ENCODE results near the gene IRAK2.

IRAK2 gene

DNA sequence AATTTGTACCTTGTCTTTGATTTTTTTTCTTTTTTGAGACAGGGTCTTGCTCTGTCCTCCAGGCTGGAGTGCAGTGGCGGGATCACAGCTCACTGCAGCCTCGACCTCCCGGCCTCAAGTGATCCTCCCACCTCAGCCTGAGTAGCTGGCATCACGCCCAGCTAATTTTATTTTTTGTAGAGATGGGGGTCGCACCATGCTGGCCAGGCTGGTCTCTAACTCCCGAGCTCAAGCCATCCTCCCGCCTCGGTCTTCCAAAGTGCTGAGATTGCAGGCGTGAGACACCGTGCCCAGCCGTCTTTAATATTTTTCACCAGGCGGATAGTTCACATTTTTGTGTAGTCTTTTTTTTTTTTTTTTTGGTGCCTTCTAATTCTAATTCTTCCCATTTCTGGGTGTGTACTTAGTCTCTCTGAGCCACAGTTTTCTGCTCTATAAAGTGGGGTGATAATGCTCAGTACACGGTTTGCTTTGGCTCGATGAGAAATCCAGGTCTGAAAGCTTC, 83.0 kb downstream of the IRAK2 start:
- peaks cover 19% of the 10 kb centered on the region for H3K4me1 ChIP-seq (ENCODE audit: insufficient read depth, low read length)
- peaks cover 12% of the 10 kb centered on the region for H3K36me3 ChIP-seq (ENCODE audit: insufficient read depth, low read length)
- no peaks in the 10 kb centered on the region for H3K27me3 ChIP-seq (ENCODE audit: insufficient read depth, low read length)
- H3K4me3 ChIP-seq (ENCODE audit: low read length) = peak overlapping the region; percentile 63
- H2AFZ ChIP-seq (ENCODE audit: low read depth, low read length) = peak overlapping the region; percentile 80
- peaks cover 2% of the 10 kb centered on the region for H3K9me3 ChIP-seq (ENCODE audit: low read length)

DNA sequence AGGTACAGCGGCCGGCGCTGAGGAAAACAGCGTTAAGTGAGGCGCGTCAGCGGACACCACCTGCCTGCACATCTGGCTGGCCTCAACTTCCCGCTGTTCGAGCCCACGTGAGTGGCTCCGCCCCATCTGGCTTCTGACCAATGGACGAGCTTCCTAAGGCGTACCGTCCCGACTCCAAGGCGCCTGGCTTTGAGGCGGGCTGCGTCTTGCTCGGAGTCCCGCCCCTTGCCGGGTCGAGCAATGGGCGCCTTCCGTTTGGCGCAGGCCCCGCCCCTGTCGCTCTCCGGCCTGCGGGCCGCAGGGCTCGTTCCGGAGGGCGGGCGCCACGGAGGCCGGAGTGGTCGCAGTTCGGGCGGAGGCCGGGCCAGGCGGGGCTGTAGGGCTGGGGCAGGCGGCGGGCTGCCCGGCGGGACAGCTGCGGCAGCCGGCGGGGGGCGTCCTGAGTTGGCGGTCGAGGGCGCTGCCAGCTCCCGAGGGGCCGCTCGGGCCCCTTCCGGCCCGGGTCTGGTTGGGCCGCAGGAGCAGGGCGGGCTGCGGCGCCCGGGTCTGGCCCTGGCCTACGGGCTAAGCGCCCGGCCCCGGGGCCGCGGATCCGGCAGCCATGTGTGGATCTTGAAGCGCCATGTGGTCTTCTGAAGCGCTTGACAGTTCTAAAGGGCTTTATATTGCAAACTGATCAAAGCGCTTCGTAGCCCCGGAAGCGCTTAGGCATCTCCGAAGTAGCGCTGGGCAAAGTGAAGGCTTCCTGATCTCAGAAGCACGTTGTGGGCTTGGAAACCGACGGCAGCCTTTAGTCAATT, 83.7 kb downstream of the IRAK2 start, which contains the start of gene TATDN2:
Gene TATDN2 (plus strand): TSS at position 276 of the 800 bp plus-strand sequence. CDS start 742 bp downstream, outside the sequence.
- H2AFZ ChIP-seq (ENCODE audit: low read depth, low read length) = peak within 1 kb of the TSS; percentile 80
- H3K9me3 ChIP-seq (ENCODE audit: low read length) = peaks cover 2% of the 10 kb centered on the region
- H3K36me3 ChIP-seq (ENCODE audit: insufficient read depth, low read length) = peaks cover 17% of the 10 kb centered on the region
- no peaks in the 10 kb centered on the region for H3K27me3 ChIP-seq (ENCODE audit: insufficient read depth, low read length)
- H3K4me1 ChIP-seq (ENCODE audit: insufficient read depth, low read length) = peaks cover 19% of the 10 kb centered on the region
- peak within 1 kb of the TSS; percentile 63 for H3K4me3 ChIP-seq (ENCODE audit: low read length)

DNA sequence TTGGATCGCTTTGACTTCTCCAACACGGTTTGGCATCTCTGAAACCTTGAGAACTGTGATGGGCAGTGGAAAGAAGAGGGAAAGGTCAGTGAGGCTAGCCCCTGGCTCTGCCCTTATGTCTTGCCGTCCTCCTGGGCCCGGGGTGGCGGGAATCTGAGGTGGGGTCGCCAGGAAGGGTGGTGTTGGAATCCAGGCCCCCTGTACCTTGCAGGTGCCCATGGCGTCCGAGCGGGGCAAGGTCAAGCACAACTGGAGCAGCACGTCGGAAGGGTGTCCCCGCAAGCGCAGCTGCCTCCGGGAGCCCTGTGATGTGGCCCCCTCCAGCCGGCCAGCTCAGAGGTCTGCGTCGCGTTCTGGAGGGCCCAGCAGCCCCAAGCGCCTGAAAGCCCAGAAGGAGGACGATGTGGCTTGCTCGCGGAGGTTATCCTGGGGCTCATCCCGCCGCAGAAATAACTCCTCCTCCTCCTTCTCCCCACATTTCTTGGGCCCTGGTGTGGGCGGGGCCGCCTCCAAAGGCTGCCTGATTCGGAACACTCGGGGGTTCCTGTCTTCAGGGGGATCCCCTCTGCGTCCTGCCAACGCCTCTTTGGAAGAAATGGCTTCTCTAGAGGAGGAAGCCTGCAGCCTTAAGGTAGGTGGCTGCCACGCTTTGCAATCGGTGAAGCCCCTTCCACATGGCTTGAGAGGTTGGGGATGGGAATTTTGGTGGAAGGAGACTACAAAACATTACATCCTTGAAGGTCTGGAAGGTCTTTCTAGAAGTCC, 84.4 kb downstream of the IRAK2 start:
- peak overlapping the region; percentile 63 for H3K4me3 ChIP-seq (ENCODE audit: low read length)
- H3K36me3 ChIP-seq (ENCODE audit: insufficient read depth, low read length) = peaks cover 25% of the 10 kb centered on the region
- H2AFZ ChIP-seq (ENCODE audit: low read depth, low read length) = peak overlapping the region; percentile 80
- H3K27me3 ChIP-seq (ENCODE audit: insufficient read depth, low read length) = no peaks in the 10 kb centered on the region
- H3K4me1 ChIP-seq (ENCODE audit: insufficient read depth, low read length) = peaks cover 19% of the 10 kb centered on the region
- H3K9me3 ChIP-seq (ENCODE audit: low read length) = peaks cover 2% of the 10 kb centered on the region

DNA sequence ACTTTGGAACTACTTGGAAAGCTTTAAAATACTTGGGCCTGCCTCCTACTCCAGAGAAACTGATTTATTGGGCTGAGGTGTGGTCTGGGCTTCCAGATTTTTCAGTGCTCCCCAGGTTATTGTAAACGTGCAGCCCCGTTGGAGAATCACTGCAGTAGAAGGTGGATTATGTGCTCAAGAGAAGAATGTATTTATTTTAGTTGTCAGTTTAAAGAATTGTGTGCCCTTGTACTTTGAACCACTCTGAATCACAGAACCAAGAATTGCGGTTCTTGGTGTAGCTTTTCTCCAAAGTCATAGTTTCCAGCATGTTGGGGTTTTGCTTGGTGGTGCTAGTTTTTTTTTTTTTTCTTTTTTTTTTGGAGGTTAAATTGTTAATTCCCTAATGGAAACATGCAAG, 85.1 kb downstream of the IRAK2 start:
- Histone ChIP-seq H3K36me3 (ENCODE audit: insufficient read depth, low read length) (peaks cover 31% of the 10 kb centered on the region), H3K9me3 (ENCODE audit: low read length) (peaks cover 2% of the 10 kb centered on the region), H2AFZ (ENCODE audit: low read depth, low read length) (peak overlapping the region; percentile 80), H3K27me3 (ENCODE audit: insufficient read depth, low read length) (no peaks in the 10 kb centered on the region), H3K4me3 (ENCODE audit: low read length) (peak overlapping the region; percentile 63), H3K4me1 (ENCODE audit: insufficient read depth, low read length) (peaks cover 19% of the 10 kb centered on the region)

DNA sequence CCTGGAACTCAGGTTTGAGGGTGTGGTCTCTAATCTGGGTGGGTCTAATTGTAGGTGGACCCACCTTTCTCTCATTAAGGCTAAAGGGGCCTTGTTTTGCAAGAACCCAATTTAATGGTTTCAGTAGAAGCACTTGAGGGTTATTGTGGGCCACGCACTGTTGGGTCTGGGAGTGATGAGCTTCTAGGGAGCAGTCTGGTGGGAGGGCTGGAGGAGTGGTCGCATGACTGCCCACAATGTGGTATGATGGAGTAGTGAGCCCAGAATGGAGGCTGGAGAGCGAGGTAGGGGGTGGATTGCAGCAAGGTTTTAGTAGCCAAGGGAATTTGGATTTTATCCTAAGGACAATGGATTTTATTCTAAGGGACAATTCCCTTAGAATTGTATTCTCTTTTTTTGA, 86.3 kb downstream of the IRAK2 start:
- Histone ChIP-seq H3K36me3 (ENCODE audit: insufficient read depth, low read length) (peaks cover 36% of the 10 kb centered on the region), H2AFZ (ENCODE audit: low read depth, low read length) (no peak overlapping the region), H3K9me3 (ENCODE audit: low read length) (peaks cover 2% of the 10 kb centered on the region), H3K4me3 (ENCODE audit: low read length) (no peak overlapping the region), H3K27me3 (ENCODE audit: insufficient read depth, low read length) (no peaks in the 10 kb centered on the region), H3K4me1 (ENCODE audit: insufficient read depth, low read length) (peaks cover 19% of the 10 kb centered on the region)

DNA sequence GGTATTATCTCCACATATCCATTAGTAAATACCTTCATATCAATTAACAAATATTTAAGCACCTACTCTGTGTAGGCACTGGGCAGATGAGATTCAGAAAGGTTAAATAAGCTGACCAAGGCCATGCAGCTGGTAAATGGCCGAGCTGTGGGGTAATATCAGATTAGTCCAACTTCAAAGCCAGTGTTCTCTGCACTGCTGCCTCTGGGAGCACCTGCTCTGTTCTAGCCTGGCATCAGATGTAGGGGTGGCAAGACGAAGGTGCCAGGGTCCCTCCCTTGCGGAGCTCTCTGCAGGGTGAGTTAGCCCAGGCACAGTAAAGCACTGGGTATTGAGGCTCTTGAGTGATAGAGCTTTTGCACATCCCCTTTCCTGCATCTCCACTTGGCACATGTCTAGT, 89.0 kb downstream of the IRAK2 start:
- Histone ChIP-seq H3K4me3 (ENCODE audit: low read length) (no peak overlapping the region), H2AFZ (ENCODE audit: low read depth, low read length) (no peak overlapping the region), H3K9me3 (ENCODE audit: low read length) (peaks cover 2% of the 10 kb centered on the region), H3K36me3 (ENCODE audit: insufficient read depth, low read length) (peaks cover 41% of the 10 kb centered on the region), H3K4me1 (ENCODE audit: insufficient read depth, low read length) (peaks cover 19% of the 10 kb centered on the region), H3K27me3 (ENCODE audit: insufficient read depth, low read length) (no peaks in the 10 kb centered on the region)

DNA sequence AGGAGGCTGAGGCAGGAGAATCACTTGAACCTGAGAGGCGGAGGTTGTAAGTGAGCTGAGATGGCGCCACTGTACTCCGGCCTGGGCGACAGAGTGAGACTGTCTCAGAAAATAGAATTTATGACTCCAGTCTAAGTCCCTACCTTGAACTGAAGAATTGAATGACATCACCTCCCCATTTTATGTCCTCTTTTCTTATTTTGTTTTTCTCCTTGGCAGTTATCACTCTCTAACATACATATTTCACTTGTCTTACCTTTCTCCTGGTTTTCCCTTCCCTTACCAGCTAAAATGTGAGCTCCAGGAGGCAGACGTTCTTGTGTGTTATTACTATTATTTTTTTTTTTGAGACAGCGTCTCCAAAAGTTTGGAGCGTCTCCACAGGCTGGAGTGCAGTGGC, 91.1 kb downstream of the IRAK2 start:
- H3K4me1 ChIP-seq (ENCODE audit: insufficient read depth, low read length) = peaks cover 3% of the 10 kb centered on the region
- no peak overlapping the region for H3K4me3 ChIP-seq (ENCODE audit: low read length)
- no peaks in the 10 kb centered on the region for H3K27me3 ChIP-seq (ENCODE audit: insufficient read depth, low read length)
- peaks cover 54% of the 10 kb centered on the region for H3K36me3 ChIP-seq (ENCODE audit: insufficient read depth, low read length)
- H3K9me3 ChIP-seq (ENCODE audit: low read length) = peaks cover 2% of the 10 kb centered on the region
- H2AFZ ChIP-seq (ENCODE audit: low read depth, low read length) = no peak overlapping the region

DNA sequence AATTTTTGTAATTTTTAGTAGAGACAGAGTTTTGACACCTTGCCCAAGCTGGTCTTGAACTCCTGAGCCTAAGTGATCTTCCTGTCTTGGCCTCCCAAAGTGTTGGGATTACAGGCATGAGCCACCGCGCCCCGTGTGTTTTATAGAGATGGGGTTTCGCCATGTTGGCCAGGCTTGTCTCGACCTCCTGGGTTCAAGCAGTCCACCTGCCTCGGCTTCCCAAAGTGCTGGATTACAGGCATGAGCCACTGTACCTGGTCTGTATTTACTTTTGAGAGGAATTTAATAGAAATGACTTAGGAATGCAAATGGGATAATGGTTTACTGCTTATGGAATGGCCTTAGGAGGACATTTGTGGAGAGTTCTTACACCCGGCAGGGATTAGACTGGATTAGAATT, 94.3 kb downstream of the IRAK2 start:
- no peaks in the 10 kb centered on the region for H3K4me1 ChIP-seq (ENCODE audit: insufficient read depth, low read length)
- peaks cover 48% of the 10 kb centered on the region for H3K36me3 ChIP-seq (ENCODE audit: insufficient read depth, low read length)
- H3K4me3 ChIP-seq (ENCODE audit: low read length) = no peak overlapping the region
- H3K27me3 ChIP-seq (ENCODE audit: insufficient read depth, low read length) = no peaks in the 10 kb centered on the region
- H2AFZ ChIP-seq (ENCODE audit: low read depth, low read length) = no peak overlapping the region
- H3K9me3 ChIP-seq (ENCODE audit: low read length) = no peaks in the 10 kb centered on the region

DNA sequence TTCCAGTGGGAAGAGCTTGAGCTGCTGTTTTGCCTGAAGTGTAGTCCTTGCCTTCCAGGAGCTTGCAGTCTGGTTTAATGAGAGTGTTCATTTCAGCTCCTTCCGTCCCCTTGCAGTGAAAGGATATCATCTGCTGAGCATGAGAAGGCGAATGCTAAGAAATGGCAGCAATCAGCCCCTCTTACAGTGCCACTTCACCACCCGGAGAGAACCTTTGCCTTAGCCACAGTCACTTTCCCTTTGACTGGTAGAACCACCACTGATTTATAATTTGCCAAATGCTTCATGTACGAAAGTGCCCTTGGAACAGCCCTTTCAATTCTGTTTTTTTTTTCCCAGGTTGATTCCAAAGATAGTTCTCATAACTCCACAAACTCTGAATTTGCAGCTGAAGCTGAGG, 95.1 kb downstream of the IRAK2 start:
- no peaks in the 10 kb centered on the region for H3K9me3 ChIP-seq (ENCODE audit: low read length)
- H3K4me1 ChIP-seq (ENCODE audit: insufficient read depth, low read length) = no peaks in the 10 kb centered on the region
- no peak overlapping the region for H2AFZ ChIP-seq (ENCODE audit: low read depth, low read length)
- H3K36me3 ChIP-seq (ENCODE audit: insufficient read depth, low read length) = peaks cover 41% of the 10 kb centered on the region
- H3K4me3 ChIP-seq (ENCODE audit: low read length) = no peak overlapping the region
- no peaks in the 10 kb centered on the region for H3K27me3 ChIP-seq (ENCODE audit: insufficient read depth, low read length)

DNA sequence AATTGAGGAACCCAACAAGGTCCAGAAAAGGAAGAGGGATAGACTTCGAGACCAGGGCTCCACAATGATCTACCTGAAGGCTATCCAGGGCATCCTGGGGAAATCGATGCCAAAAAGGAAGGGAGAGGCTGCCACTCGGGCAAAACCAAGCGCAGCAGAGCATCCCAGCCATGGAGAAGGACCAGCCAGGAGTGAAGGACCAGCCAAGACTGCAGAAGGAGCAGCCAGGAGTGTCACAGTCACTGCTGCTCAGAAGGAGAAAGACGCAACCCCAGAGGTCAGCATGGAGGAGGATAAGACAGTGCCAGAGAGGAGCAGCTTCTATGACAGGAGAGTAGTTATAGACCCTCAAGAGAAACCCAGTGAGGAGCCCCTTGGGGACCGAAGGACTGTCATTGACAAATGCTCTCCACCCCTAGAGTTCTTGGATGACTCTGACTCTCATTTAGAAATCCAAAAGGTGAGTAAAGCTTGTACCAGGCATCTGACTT, 95.5 kb downstream of the IRAK2 start:
- Histone ChIP-seq H3K27me3 (ENCODE audit: insufficient read depth, low read length) (no peaks in the 10 kb centered on the region), H3K4me1 (ENCODE audit: insufficient read depth, low read length) (no peaks in the 10 kb centered on the region), H3K36me3 (ENCODE audit: insufficient read depth, low read length) (peaks cover 41% of the 10 kb centered on the region), H3K4me3 (ENCODE audit: low read length) (no peak overlapping the region), H3K9me3 (ENCODE audit: low read length) (no peaks in the 10 kb centered on the region), H2AFZ (ENCODE audit: low read depth, low read length) (no peak overlapping the region)

DNA sequence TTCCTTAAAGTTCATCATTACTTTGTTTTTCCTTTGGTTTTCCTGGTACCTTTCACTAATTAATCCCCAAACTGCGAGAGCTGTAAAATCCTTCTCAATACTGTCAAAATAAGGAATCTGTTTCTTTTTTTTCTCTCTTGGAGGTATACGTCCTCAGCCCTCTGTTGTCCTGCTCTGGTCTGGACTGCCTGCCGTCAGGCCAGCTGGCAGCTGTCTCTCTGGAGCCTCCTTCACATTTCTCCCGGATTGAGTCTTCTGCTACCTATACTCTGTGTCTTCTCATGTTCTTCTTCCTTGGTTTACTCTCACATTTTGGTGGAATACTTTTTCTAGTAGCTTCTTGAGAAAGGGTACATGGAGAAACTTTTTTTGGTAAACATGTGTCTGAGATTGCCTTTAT, 97.3 kb downstream of the IRAK2 start:
- no peak overlapping the region for H2AFZ ChIP-seq (ENCODE audit: low read depth, low read length)
- H3K27me3 ChIP-seq (ENCODE audit: insufficient read depth, low read length) = no peaks in the 10 kb centered on the region
- H3K4me3 ChIP-seq (ENCODE audit: low read length) = no peak overlapping the region
- H3K4me1 ChIP-seq (ENCODE audit: insufficient read depth, low read length) = no peaks in the 10 kb centered on the region
- peaks cover 45% of the 10 kb centered on the region for H3K36me3 ChIP-seq (ENCODE audit: insufficient read depth, low read length)
- H3K9me3 ChIP-seq (ENCODE audit: low read length) = no peaks in the 10 kb centered on the region

DNA sequence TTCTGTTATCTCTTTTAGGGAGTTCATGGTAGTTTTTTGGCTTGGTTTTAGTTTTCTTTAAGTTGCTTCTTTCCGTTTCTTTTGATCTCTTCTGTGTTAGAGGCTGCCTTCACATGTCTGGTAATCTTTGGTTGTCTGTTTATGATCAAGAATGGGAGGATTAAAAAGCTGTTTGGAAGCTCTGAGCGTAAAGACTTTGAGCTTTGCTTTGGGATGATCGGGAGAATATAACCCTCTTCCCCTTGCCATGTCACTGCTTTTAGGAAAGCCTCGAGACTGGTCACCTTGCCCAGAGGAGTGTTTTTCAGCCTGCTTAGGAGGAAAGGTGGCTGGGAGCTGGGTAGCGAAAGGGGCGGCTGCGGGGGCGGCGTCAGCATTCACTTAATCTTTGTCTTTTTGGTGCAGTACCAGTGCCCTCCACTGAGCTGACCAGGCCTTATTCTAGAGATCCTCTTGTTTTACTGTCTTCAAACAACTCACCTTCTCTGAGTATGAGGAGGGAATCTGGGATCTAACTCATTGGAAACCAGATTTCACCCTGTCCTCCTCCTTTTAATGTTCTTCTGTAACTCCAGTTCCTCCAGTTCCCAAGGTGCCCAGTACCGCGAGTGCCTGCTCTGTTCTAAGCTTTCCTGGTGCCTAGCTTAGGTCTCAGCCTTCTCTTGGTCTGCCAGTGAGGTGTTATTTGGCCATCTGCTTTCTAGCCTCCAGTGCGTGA, 99.1 kb downstream of the IRAK2 start:
- H3K36me3 ChIP-seq (ENCODE audit: insufficient read depth, low read length) = peaks cover 55% of the 10 kb centered on the region

More for the DNA sequence above, 99.1 kb downstream of the IRAK2 start:
- Histone ChIP-seq H3K27me3 (ENCODE audit: insufficient read depth, low read length) (no peaks in the 10 kb centered on the region), H3K4me1 (ENCODE audit: insufficient read depth, low read length) (no peaks in the 10 kb centered on the region), H3K9me3 (ENCODE audit: low read length) (no peaks in the 10 kb centered on the region), H3K4me3 (ENCODE audit: low read length) (no peak overlapping the region), H2AFZ (ENCODE audit: low read depth, low read length) (no peak overlapping the region)
